Measurements from ENCODE around the gene MAP2K3. TPM values are rescaled to one million over a fixed set of nuclear protein-coding genes. Genes with fewer than 3 reads are reported as not detected.

MAP2K3 gene
- total RNA-seq, 6 experiments from 2014 or later = 22.6 to 80.7 (median 60.7) TPM

DNA sequence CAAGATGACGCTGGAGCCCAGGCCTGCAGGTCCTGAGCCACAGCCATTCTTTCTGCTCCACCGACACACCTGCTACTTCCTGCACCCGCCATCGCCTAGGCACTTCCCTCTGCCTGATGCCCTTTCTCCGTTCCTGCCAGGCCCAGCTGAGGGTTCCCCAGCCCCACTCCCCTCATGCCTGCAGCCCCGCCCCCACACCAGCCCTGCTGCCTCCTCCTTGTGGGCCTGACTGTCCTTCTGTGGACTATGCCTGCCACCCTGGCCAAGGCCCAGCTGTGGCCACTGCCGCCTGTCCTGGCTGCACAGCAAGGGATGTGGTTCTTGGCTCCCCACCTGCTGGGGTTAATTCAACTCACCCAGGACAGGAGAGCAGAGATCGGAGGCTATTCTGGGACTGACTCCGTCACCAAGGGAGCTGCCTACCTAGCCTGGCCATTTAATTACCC, 38.8 kb upstream of the MAP2K3 start:
- H3K4me3 ChIP-seq = no peak overlapping the region
- peak in 2 of 4 donors; percentile 9 to 63 for ATAC-seq
- H3K36me3 ChIP-seq = no peaks in the 10 kb centered on the region
- intact Hi-C loops (cut with DNase I) = no loop called here
- H3K4me1 ChIP-seq = no peaks in the 10 kb centered on the region
- TF ChIP-seq POLR2A (IDR thresholded peaks at IDR 0.05) = no peak
- TF ChIP-seq, protein P1, sequence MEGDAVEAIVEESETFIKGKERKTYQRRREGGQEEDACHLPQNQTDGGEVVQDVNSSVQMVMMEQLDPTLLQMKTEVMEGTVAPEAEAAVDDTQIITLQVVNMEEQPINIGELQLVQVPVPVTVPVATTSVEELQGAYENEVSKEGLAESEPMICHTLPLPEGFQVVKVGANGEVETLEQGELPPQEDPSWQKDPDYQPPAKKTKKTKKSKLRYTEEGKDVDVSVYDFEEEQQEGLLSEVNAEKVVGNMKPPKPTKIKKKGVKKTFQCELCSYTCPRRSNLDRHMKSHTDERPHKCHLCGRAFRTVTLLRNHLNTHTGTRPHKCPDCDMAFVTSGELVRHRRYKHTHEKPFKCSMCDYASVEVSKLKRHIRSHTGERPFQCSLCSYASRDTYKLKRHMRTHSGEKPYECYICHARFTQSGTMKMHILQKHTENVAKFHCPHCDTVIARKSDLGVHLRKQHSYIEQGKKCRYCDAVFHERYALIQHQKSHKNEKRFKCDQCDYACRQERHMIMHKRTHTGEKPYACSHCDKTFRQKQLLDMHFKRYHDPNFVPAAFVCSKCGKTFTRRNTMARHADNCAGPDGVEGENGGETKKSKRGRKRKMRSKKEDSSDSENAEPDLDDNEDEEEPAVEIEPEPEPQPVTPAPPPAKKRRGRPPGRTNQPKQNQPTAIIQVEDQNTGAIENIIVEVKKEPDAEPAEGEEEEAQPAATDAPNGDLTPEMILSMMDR (IDR thresholded peaks at IDR 0.05) = no peak
- WGBS (ENCODE audit: insufficient coverage, low coverage, low lambda C conversion rate, missing lambda C conversion rate) = 58% methylated on average over 6 of the region's 9 CpGs
- peak in 1 of 3 donors; percentile 70 for DNase-seq
- H3K27me3 ChIP-seq = no peaks in the 10 kb centered on the region
- H3K27ac ChIP-seq = no peak overlapping the region
- H3K9me3 ChIP-seq = no peaks in the 10 kb centered on the region

- TF ChIP-seq POLR2A (IDR thresholded peaks at IDR 0.05) = no peak
- TF ChIP-seq, protein P1 (IDR thresholded peaks at IDR 0.05) = no peak
- intact Hi-C loops (cut with DNase I) = no loop called here
- DNase-seq (no peak), ATAC-seq (no peak)
- Histone ChIP-seq H3K36me3 (no peaks in the 10 kb centered on the region), H3K27ac (no peak overlapping the region), H3K4me3 (no peak overlapping the region), H3K4me1 (no peaks in the 10 kb centered on the region), H3K9me3 (no peaks in the 10 kb centered on the region), H3K27me3 (no peaks in the 10 kb centered on the region)
- 77% methylated on average over 3 of the region's 4 CpGs for WGBS (ENCODE audit: insufficient coverage, low coverage, low lambda C conversion rate, missing lambda C conversion rate)
These were observed 37.8 kb upstream of the MAP2K3 start for GRCh38 chr17:21246698-21247097.

DNA sequence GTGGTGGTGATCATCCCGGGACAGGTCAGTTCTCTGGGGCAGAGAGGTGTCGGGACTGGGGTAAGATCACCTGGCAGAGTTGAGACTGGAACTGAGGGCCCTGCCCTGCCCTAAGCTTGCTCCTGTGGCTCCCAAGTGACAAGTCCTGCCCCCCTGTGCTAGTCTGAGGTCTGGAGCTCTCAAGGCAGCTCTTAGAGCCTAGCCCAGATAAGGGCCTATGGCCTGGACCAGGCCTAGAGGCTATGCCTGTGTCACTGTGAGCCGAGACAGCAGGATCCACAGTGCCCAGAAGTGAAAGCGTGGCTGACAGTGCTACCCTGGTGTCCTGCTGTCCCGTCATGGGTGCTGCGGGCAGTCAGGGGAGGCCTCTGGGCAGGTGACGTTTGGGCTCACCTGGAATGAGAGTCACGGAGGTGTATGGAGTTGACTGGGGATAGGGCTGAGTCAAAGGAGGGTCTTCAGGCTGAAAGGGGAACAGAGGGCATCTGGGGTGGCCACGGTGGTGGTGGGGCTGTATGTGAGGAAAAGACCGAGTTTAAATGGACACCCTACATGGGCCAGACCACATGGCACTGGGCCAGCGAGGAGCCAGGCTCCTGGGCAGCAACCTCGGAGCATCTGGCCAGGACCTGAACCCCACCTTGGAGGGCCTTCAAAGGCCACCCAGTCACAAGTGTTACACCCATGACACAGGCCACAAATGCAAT, 36.8 kb upstream of the MAP2K3 start:
- Histone ChIP-seq H3K9me3 (no peaks in the 10 kb centered on the region), H3K36me3 (no peaks in the 10 kb centered on the region), H3K4me3 (no peak overlapping the region), H3K27ac (no peak overlapping the region), H3K4me1 (peaks cover 0 to 2% (median 0%) of the 10 kb centered on the region in 4 donors), H3K27me3 (no peaks in the 10 kb centered on the region)
- intact Hi-C loops (cut with DNase I) = no loop called here
- TF ChIP-seq, protein P1 (IDR thresholded peaks at IDR 0.05) = no peak
- no peak for TF ChIP-seq POLR2A (IDR thresholded peaks at IDR 0.05)
- 82% methylated on average over 4 of the region's 12 CpGs for WGBS (ENCODE audit: insufficient coverage, low coverage, low lambda C conversion rate, missing lambda C conversion rate)
- DNase-seq (no peak), ATAC-seq (no peak)

DNA sequence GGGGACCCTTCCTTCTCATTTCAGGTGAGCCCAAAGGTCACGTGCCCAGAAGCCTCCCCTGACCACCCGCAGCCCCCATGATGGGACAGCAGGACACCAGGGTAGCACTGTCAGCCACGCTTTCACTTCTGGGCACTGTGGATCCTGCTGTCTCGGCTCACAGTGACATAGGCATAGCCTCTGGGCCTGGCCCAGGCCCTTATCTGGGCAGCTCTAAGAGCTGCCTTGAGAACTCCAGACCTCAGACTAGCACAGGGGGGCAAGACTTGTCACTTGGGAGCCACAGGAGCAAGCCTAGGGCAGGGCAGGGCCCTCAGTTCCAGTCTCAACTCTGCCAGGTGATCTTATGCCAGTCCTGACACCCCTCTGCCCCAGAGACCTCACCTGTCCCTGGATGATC, 36.0 kb upstream of the MAP2K3 start:
- TF ChIP-seq, protein P1 (IDR thresholded peaks at IDR 0.05) = no peak
- TF ChIP-seq POLR2A (IDR thresholded peaks at IDR 0.05) = no peak
- peaks cover 0 to 2% (median 0%) of the 10 kb centered on the region in 4 donors for H3K4me1 ChIP-seq
- ATAC-seq (no peak), DNase-seq (no peak)
- no peaks in the 10 kb centered on the region for H3K36me3 ChIP-seq
- intact Hi-C loops (cut with DNase I) = no loop called here
- 80% methylated on average over 1 of the region's 4 CpGs for WGBS (ENCODE audit: insufficient coverage, low coverage, low lambda C conversion rate, missing lambda C conversion rate)
- no peak overlapping the region for H3K4me3 ChIP-seq
- H3K27ac ChIP-seq = no peak overlapping the region
- H3K27me3 ChIP-seq = no peaks in the 10 kb centered on the region
- no peaks in the 10 kb centered on the region for H3K9me3 ChIP-seq

All from right lobe of liver (tissue), 6 donors.